Measurements from ENCODE around the gene DPY19L2.
"Not testable (repeated sequence)": the region's sequence is repeated elsewhere in the genome, so short reads cannot be mapped to it uniquely, and the experiment has no call there.

The DPY19L2 gene

GRCh38 chr12:63668028-63668799, at the start of gene DPY19L2:
Gene DPY19L2 (minus strand): TSS chr12:63668493. CDS start chr12:63668393, 100 bp downstream.
- DNase-seq = peak; percentile 76

GRCh38 chr12:63716891-63717290, 48.6 kb upstream of the DPY19L2 start:
- not testable (repeated sequence) for DNase-seq

GRCh38 chr12:63715107-63715625, 46.9 kb upstream of the DPY19L2 start:
- not testable (repeated sequence) for DNase-seq

- not testable (repeated sequence) for DNase-seq
Measured at GRCh38 chr12:63714409-63714808, 46.1 kb upstream of the DPY19L2 start.

- DNase-seq = not testable (repeated sequence)
Measured at GRCh38 chr12:63713681-63714075, 45.4 kb upstream of the DPY19L2 start.

GRCh38 chr12:63712979-63713680, 44.8 kb upstream of the DPY19L2 start:
- DNase-seq = not testable (repeated sequence)

- DNase-seq = not testable (repeated sequence)
Measured at GRCh38 chr12:63712376-63712974, 44.2 kb upstream of the DPY19L2 start.

- DNase-seq = not testable (repeated sequence)
Measured at GRCh38 chr12:63711339-63711738, 43.0 kb upstream of the DPY19L2 start.

GRCh38 chr12:63706336-63706735, 38.0 kb upstream of the DPY19L2 start:
- DNase-seq = no peak

- DNase-seq = not testable (repeated sequence)
Measured at GRCh38 chr12:63699678-63700382, 31.5 kb upstream of the DPY19L2 start.

- not testable (repeated sequence) for DNase-seq
Measured at GRCh38 chr12:63699011-63699410, 30.7 kb upstream of the DPY19L2 start.

GRCh38 chr12:63690837-63691236, 22.5 kb upstream of the DPY19L2 start:
- DNase-seq = not testable (repeated sequence)

- DNase-seq = not testable (repeated sequence)
Measured at GRCh38 chr12:63689141-63689540, 20.8 kb upstream of the DPY19L2 start.

GRCh38 chr12:63686623-63687022, 18.3 kb upstream of the DPY19L2 start:
- DNase-seq = not testable (repeated sequence)

GRCh38 chr12:63685789-63686188, 17.5 kb upstream of the DPY19L2 start:
- not testable (repeated sequence) for DNase-seq

GRCh38 chr12:63682617-63683016, 14.3 kb upstream of the DPY19L2 start:
- not testable (repeated sequence) for DNase-seq

- not testable (repeated sequence) for DNase-seq
Measured at GRCh38 chr12:63680758-63681157, 12.5 kb upstream of the DPY19L2 start.

GRCh38 chr12:63672550-63672949, 4.3 kb upstream of the DPY19L2 start:
- not testable (repeated sequence) for DNase-seq

GRCh38 chr12:63669936-63670335, 1.6 kb upstream of the DPY19L2 start:
- DNase-seq = not testable (repeated sequence)

GRCh38 chr12:63669427-63669826, 1.1 kb upstream of the DPY19L2 start:
- DNase-seq = not testable (repeated sequence)

GRCh38 chr12:63668800-63669365, 590 bp upstream of the DPY19L2 start:
- not testable (repeated sequence) for DNase-seq

- not testable (repeated sequence) for DNase-seq
Measured at GRCh38 chr12:63663005-63663404, 5.3 kb downstream of the DPY19L2 start.

Measured in NCI-H1105 (cell line).